Activated CD4-positive, alpha-beta T cell treated with anti-CD3 and anti-CD28 coated beads for 4 hours (primary cell): ENCODE data around the gene SLC22A7.
A peak's percentile ranks its signal among the peaks of the same experiment; 100 is the strongest.

Experiments
- DNase-seq, 2 donors: peaks; one replicate each; pipeline ENCODE4 v3.0.0-alpha.2; 2020

The SLC22A7 gene, protein sequence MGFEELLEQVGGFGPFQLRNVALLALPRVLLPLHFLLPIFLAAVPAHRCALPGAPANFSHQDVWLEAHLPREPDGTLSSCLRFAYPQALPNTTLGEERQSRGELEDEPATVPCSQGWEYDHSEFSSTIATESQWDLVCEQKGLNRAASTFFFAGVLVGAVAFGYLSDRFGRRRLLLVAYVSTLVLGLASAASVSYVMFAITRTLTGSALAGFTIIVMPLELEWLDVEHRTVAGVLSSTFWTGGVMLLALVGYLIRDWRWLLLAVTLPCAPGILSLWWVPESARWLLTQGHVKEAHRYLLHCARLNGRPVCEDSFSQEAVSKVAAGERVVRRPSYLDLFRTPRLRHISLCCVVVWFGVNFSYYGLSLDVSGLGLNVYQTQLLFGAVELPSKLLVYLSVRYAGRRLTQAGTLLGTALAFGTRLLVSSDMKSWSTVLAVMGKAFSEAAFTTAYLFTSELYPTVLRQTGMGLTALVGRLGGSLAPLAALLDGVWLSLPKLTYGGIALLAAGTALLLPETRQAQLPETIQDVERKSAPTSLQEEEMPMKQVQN

DNA sequence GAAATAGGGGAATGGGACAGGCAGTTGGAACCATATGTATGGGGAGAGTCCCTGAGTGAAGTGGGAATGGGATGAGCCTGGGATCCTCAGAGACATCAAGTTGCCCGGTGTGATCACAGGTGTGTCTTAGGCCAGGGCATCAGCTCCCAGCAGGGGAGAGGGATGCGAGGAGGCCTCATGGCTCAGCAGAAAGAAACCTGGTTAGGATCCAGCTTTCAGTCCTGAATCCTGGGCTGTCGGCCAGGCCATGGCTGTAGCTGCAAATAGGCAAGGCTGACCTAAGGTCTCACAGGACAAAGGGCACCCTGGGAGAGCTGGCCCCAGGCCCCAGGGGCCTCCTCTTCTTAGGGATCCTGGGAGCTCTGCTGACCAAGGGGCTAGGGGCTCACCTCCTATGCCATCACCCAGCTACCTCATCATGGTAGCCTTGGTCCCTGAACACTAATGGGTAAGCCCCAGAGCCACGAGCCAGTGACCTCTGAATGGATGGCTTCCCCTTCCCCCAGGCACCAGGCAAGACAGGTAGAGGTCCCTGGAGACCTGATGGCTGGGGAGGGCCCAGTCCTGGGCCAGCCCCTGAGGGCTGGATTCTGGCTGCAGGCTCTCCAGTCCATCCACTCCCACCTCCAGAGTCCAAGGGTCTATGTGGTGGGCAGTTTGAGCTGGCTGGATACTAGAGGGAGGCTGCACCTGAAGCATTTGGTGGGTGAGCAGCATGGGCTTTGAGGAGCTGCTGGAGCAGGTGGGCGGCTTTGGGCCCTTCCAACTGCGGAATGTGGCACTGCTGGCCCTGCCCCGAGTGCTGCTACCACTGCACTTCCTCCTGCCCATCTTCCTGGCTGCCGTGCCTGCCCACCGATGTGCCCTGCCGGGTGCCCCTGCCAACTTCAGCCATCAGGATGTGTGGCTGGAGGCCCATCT, at the start of gene SLC22A7:
TSS of gene SLC22A7 (plus strand) at position 617 of the 921 bp plus-strand sequence. CDS start at position 716, 99 bp downstream.
- no peak for DNase-seq

DNA sequence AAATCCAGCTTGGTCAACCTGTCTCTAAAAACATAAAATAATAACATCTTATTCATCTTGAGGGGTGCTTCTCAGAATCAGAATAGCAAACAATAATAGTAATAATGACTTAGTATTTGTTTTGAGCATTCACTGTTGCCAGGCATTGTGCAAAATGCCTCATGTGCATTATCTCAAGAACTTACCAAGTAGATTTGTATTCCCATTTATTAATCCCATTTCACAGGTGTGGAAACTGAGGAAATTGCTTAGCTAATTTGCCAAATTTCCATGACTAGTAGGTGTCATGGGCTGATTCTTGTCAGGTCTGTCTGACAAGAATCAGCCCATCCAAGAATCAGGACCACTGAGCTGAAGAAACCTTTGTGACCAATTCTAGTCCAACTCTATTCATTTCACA, 49.3 kb upstream of the SLC22A7 start:
- no peak for DNase-seq

DNA sequence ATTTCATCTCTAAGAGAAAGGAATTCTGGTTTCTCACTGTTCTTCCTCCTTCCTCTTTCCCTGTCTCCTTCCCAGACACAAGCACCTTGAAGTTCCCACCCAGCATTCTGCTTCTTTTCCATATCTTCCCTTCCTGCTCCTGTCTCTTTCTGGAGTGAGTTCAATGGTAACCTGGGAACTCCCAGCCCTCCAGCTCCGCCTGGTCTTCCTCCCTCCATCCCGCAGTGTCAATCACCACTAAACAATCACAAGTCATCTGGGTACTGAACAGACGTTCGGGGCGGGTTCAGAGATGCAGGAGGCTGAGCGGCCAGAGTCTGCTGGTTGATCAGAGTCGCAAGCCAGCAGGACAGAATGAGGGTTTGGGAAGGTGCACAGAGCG, 47.1 kb upstream of the SLC22A7 start:
- DNase-seq: no peak

DNA sequence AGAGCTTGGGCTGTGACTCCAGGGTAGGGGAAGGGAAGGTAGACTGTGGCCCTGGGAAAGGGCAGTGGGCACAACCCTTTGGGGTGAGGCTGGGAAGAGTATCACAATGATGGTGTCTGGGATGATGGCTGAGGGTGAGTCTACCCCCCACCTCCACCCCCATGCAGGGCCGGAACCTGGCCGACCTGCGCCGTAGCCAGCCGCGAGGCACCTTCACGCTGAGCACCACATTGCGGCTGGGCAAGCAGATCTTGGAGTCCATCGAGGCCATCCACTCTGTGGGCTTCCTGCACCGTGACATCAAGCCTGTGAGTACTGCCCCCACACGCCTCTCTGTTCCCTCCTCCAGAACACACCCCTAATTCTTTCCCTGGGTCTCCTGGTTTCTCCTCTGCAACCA, 44.7 kb upstream of the SLC22A7 start:
- no peak for DNase-seq

DNA sequence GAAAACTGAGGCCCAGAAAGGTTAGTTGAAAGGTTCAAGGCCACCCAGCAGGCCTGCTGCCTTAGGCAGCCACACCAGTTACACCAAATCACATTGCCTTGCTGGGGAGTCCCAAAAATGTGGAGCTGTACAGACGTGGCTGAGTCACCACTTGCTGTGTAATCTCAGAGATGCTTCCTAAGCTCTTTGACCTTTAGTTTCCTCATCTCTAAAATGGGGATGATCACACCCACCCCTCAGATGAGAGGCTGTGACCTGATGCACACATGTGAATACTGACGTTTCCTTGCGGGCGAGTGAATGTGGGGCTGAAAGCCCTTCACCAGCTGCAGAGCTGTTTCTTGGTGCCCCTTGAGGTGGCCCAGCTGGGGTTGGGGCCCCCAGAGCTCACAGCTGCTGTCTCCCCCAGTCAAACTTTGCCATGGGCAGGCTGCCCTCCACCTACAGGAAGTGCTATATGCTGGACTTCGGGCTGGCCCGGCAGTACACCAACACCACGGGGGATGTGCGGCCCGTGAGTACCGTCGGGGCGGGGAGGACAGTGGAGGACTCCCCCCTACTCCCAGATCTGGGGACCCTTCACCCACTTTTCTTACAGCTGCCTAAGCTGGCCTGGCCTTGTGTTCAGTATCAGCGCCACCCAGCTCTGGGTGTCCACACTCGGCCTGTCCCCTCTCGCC, 43.8 kb upstream of the SLC22A7 start:
- DNase-seq: peak in 1 of 2 donors; percentile 22

DNA sequence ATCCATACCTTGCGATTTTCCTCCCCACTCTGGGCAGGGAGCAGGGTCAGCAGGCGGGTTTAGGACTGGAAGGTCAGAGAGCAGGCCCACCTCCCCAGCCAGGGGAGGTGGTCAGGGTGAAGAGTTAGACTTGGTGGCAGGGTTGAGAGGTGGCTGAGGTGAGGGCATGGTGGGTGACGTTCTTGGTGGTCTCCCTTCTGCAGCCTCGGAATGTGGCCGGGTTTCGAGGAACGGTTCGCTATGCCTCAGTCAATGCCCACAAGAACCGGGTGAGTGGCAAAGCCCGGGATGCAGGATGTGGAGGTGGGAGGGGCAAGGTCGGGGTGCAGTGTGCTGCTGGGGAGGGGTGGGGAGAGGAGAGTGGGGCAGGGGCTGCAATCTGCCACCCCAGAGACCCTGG, 43.2 kb upstream of the SLC22A7 start:
- no peak for DNase-seq

DNA sequence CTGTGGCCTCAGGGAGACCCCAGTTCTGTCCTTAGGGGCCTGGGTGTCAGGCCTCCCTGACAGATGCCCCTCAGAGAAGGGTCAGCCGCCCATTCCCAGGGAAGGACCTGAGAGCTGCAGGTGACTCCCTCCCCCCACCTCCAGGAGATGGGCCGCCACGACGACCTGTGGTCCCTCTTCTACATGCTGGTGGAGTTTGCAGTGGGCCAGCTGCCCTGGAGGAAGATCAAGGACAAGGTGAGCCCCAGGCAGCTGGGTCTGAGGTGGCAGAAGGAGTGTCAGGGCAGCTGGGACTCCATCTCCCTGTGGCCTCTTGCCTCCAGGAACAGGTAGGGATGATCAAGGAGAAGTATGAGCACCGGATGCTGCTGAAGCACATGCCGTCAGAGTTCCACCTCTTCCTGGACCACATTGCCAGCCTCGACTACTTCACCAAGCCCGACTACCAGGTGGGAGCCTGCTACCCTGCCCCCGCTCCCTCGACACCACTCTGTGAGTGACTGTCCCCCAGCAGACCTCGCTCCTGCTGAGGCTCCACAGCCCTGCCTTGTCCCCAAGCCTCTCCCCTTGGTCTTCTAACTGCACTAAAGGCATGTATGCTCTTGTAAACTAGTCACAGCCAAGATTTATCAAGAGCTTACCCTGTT, 42.5 kb upstream of the SLC22A7 start:
- no peak for DNase-seq

DNA sequence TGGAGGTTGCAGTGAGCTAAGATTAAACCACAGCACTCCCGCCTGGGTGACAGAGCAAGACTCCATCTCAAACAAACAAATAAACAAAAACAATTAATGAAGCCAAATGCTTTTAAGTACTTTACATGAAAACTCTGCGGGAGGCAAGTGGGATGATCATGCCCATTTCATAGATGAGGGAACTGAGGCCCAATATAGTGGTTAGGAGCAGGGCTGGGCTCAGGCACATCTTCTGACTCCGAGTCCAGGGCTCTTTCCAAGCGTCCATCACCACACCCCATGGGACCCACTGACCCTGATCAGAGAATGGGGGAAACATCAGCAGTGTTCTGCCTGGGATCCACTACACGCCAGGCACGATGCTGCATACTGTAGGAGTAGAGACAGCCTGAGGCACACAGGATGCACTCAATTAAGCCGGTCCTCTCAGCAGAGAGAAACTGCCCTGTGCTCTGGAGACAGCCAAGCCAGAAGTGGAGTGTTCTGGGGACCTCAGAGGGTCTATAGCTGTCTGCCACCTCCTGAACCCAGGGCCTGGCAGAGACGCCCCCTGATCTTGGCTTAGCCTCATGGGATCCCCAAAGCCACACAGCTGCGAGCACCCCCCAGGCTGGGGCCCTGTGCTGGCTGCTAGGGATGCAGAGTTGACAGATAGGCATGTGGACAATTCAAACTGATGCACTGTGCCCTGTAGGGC, 41.2 kb upstream of the SLC22A7 start:
- no peak for DNase-seq

DNA sequence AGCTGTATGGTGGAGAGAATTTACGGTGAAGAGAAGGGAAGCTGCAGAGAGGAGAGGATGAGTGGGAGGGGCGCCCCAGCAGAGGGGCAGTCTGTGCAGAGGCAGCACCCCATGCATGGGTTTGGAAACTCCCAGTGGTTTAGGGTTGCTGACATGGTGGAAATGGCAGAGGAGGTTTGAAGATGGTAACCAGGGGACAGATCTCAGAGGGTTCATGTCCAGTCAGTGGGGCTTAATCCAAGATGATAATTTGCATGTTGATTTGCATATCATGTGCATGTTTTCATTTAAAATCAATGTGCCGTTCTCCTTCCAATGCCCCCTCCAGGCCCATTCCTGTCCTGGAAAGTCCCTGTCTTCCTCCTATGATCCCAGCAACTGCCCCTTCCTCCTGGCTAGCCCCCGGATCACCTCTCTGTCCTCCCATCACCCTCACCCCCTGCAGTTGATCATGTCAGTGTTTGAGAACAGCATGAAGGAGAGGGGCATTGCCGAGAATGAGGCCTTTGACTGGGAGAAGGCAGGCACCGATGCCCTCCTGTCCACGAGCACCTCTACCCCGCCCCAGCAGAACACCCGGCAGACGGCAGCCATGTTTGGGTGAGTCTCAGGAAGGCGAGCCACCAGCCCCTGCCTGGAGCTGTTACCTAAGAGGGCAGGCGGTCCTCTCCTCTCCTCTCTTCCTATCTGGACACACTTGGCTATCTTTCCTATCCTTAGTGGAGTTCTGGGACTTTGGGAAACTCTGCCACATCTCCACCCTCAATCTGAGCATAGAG, 40.5 kb upstream of the SLC22A7 start:
- no peak for DNase-seq

DNA sequence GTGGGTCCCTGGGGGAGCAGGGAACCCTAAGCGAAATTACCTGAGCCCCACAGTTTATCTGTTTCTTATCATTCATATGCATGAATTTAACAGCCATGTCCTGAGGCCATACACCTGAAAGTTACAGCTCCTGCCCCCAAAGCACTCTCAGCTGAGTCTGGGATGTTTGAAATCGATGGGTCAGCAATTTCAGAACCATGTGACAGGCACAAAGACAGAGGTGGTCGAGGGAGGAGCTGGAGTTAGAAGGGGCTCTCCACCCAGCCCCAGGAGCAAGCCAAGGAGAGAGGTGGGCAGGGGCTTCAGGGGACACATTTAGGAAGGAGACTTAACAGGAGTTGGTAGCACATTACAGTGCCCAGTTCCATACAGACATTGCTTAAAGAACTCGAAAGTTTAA, 39.9 kb upstream of the SLC22A7 start:
- DNase-seq: no peak

DNA sequence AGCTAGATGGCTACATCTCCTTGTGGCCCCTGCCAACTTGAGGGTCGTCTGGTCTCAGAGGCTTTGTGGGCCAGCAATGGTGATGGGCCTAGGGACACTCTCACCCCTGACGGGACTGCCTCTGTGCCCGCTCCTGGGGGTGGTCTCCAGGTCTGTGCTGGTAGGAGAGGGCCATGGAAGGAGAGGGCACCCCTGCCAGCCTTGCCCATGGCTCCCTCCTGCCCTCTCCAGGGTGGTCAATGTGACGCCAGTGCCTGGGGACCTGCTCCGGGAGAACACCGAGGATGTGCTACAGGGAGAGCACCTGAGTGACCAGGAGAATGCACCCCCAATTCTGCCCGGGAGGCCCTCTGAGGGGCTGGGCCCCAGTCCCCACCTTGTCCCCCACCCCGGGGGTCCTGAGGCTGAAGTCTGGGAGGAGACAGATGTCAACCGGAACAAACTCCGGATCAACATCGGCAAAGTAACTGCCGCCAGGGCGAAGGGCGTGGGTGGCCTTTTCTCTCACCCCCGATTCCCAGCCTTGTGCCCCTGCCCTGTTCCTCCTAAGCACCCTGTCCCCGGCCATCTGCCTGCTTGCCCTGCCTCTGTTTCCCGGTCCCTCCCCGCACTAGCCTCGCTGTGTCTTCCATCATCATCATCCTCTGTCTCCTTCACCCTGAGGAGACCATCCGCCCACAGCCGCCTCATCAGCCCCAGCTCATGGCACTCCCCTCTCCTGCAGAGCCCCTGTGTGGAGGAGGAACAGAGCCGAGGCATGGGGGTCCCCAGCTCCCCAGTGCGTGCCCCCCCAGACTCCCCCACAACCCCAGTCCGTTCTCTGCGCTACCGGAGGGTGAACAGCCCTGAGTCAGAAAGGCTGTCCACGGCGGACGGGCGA, 39.0 kb upstream of the SLC22A7 start:
- DNase-seq: no peak

DNA sequence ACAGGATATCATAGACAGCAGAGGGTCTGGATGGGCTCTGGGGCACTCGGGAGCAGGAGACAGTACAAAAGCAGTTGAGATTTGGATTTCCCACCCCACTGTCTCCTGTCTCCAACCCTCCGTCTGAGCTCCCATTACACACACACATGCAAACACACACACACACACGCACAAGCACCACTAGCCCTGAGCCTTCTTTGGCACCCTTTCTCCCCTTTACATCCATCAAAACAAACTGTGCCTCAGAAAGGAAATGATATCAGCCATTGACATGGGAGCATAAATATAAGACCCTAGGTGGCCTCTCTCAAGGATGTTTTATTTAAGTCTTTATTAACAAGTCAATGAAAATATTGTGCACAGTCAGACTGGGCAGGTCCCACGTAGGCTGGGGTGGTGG, 37.3 kb upstream of the SLC22A7 start:
- DNase-seq: no peak

DNA sequence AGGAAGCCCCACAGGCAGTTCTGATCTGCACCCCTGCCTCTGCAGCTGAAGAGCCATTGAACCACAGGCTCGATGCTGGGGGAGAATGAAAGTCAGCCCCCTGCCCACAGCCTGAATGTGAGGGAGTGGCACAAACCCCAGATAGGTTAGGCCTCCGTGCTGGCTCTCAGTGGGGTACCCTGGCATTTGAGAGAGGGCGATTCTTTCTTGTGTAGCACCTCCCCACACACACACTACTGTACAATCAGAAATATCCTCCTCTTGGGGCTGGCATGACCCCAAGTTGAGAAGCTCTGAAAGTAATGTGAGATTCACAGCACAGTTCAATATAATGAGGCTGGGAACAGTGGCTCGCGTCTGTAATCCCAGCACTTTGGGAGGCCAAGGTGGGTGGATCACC, 36.9 kb upstream of the SLC22A7 start:
- DNase-seq: no peak

DNA sequence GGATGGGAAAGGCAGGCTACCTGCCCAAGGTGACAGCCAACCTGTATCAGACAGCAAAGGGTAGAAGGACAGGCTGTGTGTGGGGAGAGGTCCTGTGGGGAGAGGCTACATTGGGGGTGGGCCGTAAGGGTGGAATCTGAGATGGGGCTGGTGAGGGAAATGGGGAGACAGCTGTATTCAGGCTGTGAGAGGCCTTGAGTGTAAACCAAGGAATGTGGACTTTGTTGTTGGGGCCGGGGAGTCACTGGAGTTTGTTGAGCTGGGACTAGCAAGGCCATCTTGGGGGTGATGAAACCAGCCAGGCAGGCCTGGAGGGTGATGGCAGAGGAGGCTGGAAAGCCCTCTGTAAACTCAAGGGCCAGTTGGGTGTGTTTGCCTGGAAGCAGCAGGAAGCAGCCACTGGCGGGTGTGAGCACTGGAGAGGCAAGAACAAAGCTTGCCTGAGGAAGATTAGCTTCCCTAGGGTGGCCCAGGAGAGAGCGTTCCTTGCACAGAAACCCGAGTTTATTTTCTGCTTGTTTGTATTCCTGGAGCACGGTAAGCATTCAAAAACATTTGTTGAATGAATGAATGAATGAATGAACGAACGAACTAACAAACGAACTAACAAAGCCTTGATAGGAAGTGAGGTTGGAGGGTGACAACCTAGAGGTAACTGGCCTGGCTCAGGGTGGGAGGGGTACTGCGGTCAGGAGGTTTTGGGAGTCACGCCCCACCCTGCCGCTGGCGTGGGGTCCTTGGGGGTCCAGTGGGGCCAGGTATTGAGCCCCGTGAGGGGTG, 35.9 kb upstream of the SLC22A7 start:
- DNase-seq: no peak

DNA sequence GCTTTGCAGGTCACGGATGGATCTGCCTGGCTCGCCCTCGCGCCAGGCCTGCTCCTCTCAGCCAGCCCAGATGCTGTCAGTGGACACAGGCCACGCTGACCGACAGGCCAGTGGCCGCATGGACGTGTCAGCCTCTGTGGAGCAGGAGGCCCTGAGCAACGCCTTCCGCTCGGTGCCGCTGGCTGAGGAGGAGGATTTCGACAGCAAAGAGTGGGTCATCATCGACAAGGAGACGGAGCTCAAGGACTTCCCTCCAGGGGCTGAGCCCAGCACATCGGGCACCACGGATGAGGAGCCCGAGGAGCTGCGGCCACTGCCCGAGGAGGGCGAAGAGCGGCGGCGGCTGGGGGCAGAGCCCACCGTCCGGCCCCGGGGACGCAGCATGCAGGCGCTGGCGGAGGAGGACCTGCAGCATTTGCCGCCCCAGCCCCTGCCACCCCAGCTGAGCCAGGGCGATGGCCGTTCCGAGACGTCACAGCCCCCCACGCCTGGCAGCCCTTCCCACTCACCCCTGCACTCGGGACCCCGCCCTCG, 35.2 kb upstream of the SLC22A7 start:
- no peak for DNase-seq

DNA sequence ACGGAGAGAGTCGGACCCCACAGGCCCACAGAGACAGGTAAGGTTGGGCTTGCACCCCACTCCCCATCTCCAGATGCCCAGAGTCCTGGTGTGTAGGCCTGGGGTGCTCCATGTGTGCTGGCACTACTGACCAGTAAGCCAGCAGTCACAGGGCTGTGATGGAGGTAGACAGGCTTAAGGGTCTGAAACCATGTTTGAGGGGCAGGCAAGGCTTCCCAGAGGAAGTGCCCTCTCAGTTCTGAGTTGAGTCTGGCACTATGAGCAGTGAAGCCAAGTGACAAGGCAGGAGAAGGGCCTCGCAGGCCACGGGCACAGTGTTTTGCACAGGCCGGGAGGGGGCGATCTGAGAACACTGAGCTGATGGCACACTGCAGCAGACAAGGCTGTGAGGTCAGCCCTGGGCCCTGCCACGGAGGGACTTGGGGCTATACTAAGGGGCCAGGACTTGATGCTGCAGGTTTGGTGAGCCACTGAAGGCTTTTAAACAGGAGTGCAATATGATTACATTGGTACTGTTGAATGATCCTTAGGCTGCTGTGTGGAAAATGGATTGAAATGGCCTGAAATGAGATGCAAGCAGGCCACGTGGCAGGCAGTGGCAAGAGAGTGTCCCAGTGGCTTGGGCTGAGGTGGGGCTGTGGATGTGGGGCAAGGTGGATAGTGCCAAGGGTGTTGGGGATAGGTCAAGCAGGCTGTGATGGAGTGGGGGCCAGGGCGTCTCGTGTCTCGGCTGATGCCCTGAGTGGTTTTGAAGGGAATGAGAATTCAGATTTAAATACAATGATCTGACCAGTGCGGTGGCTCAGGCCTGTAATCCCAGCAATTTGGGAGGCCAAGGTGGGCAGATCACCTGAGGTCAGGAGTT, 34.5 kb upstream of the SLC22A7 start:
- peak; percentile 78 to 79 for DNase-seq

DNA sequence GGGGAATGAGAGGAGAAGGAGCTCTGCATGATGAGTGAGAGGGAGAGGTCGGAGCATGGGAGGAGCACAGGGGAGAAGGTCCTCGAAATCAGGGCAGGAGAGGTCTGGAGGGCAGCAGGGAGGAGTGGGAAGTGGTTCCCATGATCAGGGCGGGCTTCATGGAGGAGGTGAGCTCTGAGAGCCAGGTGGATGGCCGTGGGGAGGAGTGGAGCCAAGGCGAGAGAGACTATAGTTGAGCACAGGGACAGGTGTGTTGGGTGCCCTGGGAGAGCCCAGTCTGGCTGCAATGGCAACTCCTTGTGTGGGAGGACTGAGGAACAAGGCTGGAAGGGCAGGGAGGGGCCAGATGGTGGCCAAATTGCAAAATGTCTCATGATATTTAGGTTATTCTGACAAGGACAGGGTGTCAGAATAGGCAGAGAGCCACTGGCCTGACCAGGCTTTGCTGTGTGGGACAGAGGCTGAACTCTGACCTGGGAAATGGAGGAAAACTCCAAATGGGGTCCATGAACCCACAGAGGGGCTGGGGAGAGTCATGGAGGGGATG, 33.4 kb upstream of the SLC22A7 start:
- no peak for DNase-seq

DNA sequence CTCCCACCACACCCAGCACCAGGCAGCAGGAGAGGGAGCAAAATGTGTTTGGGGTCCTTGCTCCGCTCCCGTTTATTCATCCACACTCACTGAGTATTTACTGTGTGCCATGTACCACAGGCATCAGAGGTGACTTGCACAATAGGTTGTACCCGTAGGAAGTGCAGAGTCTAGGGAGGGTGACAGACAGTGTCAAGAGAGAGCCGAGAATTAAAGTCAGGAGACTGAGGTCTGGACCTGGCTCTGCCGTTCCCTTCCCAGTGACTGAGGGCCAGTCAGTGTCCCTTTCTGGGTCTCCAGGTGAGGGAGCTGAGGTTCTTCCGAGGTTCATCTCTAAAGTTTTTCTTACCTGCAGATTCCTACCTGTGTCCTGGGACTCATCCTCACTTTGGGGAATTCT, 32.5 kb upstream of the SLC22A7 start:
- no peak for DNase-seq
